Measurements from ENCODE around the gene ST6GALNAC4.

DNA sequence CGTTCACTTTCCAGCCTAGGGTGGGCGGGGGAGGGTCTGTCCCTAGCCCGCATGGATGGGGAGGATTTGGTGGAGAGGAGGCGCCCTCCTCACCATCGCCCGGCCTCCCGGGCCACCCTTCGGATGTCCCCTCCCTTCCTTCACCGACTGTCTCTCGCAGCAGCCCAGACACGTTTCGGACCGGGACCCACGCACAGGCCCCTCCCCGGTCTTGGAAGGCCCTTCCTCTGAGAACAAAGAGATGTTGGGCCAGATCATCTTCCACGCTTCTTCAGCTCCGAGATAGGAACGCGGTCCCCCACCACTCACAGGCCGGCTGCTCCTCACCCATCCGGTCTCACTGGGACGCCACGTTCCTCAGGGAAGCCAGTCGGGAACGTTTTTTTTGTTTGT lies 21.5 kb upstream of the ST6GALNAC4 start:
- TF ChIP-seq, protein P1, sequence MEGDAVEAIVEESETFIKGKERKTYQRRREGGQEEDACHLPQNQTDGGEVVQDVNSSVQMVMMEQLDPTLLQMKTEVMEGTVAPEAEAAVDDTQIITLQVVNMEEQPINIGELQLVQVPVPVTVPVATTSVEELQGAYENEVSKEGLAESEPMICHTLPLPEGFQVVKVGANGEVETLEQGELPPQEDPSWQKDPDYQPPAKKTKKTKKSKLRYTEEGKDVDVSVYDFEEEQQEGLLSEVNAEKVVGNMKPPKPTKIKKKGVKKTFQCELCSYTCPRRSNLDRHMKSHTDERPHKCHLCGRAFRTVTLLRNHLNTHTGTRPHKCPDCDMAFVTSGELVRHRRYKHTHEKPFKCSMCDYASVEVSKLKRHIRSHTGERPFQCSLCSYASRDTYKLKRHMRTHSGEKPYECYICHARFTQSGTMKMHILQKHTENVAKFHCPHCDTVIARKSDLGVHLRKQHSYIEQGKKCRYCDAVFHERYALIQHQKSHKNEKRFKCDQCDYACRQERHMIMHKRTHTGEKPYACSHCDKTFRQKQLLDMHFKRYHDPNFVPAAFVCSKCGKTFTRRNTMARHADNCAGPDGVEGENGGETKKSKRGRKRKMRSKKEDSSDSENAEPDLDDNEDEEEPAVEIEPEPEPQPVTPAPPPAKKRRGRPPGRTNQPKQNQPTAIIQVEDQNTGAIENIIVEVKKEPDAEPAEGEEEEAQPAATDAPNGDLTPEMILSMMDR (IDR thresholded peaks at IDR 0.05) = no peak
- no peak for TF ChIP-seq ZFX (IDR thresholded peaks at IDR 0.05; ENCODE audit: borderline replicate concordance)
